Fibroblast of villous mesenchyme (primary cell): ENCODE data around the gene SPSB2. TPM values are rescaled to one million over a fixed set of nuclear protein-coding genes. Genes with fewer than 3 reads are reported as not detected.
A peak's percentile ranks its signal among the peaks of the same experiment; 100 is the strongest.
"Not testable (repeated sequence)": the region's sequence is repeated elsewhere in the genome, so short reads cannot be mapped to it uniquely, and the experiment has no call there.

Experiments
- DNase-seq: peaks from one replicate; pipeline ENCODE4 v3.0.0-alpha.2; 2010; ENCODE audit warnings: low read depth
- H3K4me3 ChIP-seq: 2 replicates; pipeline ENCODE4 v1.5.1; 2011; ENCODE audit warnings: low read depth, mild to moderate bottlenecking, low read length
- CTCF ChIP-seq: IDR thresholded peaks from 2 replicates; pipeline ENCODE4 v1.5.1; 2012; ENCODE audit warnings: low read depth, mild to moderate bottlenecking, low read length; ENCODE audit not compliant: insufficient read depth
- total RNA-seq: library from RNA; depleted of rRNA; stranded (reverse); fragments of >200 nt; gene quantifications from 2 replicates; pipeline ENCODE4 v1.2.3, GENCODE V29; 2012

SPSB2 gene
- total RNA-seq, 1 donor = 6.0 TPM

GRCh38 chr12:6871052-6871957 is 1.8 kb downstream of the SPSB2 start:
- H3K4me3 ChIP-seq = peak overlapping the region; percentile 85
- no peak for TF ChIP-seq CTCF
- no peak for DNase-seq

DNA sequence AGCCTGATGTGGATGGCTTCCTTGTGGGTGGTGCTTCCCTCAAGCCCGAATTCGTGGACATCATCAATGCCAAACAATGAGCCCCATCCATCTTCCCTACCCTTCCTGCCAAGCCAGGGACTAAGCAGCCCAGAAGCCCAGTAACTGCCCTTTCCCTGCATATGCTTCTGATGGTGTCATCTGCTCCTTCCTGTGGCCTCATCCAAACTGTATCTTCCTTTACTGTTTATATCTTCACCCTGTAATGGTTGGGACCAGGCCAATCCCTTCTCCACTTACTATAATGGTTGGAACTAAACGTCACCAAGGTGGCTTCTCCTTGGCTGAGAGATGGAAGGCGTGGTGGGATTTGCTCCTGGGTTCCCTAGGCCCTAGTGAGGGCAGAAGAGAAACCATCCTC is 2.8 kb downstream of the SPSB2 start:
- DNase-seq = not testable (repeated sequence)

DNA sequence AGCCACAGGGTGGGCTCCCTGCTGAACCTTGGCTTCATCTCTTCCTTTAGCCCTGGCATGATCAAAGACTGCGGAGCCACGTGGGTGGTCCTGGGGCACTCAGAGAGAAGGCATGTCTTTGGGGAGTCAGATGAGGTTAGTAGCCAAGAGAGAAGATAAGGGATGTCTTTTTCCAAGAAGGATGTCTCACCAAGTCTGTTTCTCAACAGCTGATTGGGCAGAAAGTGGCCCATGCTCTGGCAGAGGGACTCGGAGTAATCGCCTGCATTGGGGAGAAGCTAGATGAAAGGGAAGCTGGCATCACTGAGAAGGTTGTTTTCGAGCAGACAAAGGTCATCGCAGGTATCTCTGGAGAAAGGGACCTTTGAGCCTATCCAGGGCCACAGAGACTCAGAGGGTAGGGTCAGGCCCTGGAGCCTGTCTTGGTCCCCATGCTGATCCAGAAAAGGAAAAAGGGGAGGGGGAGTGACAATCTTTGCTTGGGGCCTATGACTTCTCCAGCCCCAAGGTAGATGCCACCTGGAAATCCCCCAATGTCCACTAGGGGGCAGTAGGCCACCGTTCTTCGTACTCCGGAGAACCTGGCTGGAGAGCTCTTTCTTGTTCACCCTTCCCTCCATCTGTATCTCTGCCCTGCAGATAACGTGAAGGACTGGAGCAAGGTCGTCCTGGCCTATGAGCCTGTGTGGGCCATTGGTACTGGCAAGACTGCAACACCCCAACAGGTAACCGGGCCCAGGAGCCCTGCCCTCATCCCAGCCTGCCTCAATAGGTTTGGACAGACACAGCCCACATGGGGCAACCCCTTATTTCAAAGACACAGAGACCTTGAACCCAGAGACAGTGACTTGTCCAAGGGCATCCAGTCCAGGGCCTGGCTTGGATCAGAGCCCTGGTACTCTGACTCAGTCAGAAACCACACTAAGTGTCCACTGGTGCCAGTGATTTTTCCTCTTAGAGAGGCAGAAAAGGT is 3.8 kb downstream of the SPSB2 start:
- peak; percentile 76 for DNase-seq
- TF ChIP-seq CTCF = peak; percentile 87
- peak overlapping the region; percentile 88 for H3K4me3 ChIP-seq

More for the DNA sequence above, 2.8 kb downstream of the SPSB2 start:
- not testable (repeated sequence) for H3K4me3 ChIP-seq

DNA sequence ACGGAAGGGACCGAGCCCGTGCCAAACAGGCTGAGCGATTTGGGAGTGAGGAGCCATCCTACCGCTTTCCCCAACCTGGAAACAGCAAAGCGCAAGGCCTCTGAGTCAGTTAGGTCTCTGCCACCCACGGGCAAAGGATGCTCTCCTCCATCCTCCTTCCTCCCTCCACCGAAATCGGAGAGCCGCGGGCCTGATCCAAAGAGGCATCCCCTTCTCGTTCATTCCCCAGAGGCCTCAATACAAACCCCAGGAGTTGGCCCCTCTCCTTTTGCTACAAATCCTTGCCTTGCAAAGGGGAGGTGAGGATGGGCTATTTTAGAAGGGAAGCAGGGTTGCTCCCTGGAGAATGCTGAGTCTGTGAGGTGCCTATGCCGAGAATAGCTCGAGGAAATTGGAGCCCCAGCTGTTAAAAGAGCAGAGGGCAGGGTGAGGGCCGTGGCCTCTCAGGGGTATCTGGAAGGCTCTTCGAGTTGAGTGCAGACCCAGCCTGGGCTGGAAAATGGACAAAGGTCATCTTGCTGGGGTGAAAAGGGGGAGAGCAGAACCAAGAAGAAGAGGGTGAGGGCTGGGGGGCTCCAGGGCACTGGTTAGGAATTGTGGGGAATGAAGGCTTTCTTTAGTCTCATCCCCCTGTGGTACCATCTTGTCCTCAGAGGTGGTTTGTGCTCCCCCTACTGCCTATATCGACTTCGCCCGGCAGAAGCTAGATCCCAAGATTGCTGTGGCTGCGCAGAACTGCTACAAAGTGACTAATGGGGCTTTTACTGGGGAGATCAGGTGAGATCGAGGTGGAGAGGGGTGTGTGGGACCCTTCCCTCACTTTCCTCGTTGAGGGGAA is 4.7 kb downstream of the SPSB2 start:
- no peak for DNase-seq
- TF ChIP-seq CTCF = peak; percentile 28
- peak overlapping the region; percentile 88 for H3K4me3 ChIP-seq

DNA sequence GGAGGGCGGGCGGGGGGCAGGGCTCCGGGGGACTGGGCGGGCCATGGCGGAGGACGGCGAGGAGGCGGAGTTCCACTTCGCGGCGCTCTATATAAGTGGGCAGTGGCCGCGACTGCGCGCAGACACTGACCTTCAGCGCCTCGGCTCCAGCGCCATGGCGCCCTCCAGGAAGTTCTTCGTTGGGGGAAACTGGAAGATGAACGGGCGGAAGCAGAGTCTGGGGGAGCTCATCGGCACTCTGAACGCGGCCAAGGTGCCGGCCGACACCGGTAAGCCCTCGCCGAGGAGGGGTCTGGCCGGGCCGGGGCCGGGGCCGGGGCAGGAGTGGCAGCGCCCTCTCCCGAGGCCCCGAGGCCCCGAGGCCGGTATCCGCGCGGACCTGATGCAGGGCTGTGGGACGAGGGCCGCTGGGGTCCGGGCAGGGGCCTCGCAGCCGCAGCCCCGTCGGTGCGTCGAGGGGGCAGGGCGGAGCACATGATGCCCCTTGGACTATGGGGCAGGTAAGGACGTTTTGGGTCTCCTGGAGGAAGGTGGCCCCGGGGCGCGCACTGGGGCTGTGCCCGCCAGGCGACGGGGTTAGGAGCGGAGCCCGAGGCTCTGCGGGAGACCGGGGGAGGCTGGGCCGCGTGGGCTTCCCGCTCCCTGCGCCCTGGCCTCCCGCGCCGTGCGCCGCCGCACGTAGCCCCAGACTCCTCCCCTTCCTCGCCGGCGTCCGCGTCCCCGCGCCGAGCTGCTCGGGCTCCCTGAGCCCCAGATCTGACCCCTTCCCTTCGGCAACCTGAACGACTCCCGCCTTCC is 5.5 kb downstream of the SPSB2 start, which contains the start of gene TPI1:
TPI1 (plus strand) TSS at position 119 of the 798 bp plus-strand sequence; CDS start at position 155, 36 bp downstream.
- H3K4me3 ChIP-seq = peak within 1 kb of the TSS; percentile 88
- TF ChIP-seq CTCF = no peak
- peak; percentile 81 for DNase-seq

GRCh38 chr12:6866920-6867412 is 6.1 kb downstream of the SPSB2 start:
- H3K4me3 ChIP-seq = peak overlapping the region; percentile 88
- DNase-seq = no peak

More at GRCh38 chr12:6866920-6867412, 6.1 kb downstream of the SPSB2 start:
- TF ChIP-seq CTCF = no peak
